Measurements from ENCODE around the gene ZMIZ1. TPM values are rescaled to one million over a fixed set of nuclear protein-coding genes. Genes with fewer than 3 reads are reported as not detected.

The ZMIZ1 gene
- total RNA-seq, 1 experiment from 2014 or later: 34.2 TPM

- Histone ChIP-seq H3K36me3 (ENCODE audit: control insufficient read depth, insufficient read depth, low read length) (no peaks in the 10 kb centered on the region), H3K4me1 (ENCODE audit: control insufficient read depth, insufficient read depth, low read length) (peaks cover 69% of the 10 kb centered on the region), H3K27me3 (ENCODE audit: control insufficient read depth, insufficient read depth, low read length) (no peaks in the 10 kb centered on the region), H3K4me3 (ENCODE audit: low read depth in 2 of 2, low read length in 2 of 2) (no peak overlapping the region), H3K9me3 (ENCODE audit: control insufficient read depth, insufficient read depth, low read depth, low read length) (no peaks in the 10 kb centered on the region), H3K27ac (ENCODE audit: low read length) (peak overlapping the region; percentile 72; the same call in 1 of the 2 replicates)
- TF ChIP-seq TCF7L2 (IDR thresholded peaks at IDR 0.05; ENCODE audit: low read depth, low read length) (no peak), SIN3A (IDR thresholded peaks at IDR 0.05; ENCODE audit: borderline replicate concordance, insufficient read depth, low read depth, low read length) (no peak), REST (IDR thresholded peaks at IDR 0.05; ENCODE audit: insufficient read depth in 1 of 2, low read depth in 2 of 2, low read length in 1 of 2) (no peak), POLR2AphosphoS5 (IDR thresholded peaks at IDR 0.05; ENCODE audit: low read depth, low read length) (no peak), CTCF (IDR thresholded peaks at IDR 0.05) (no peak)
- BruUV-seq (replicated peaks): no TSS peak
- intact Hi-C loops (cut with micrococcal nuclease; ENCODE audit: unreplicated experiment) (no loop called here), in situ Hi-C loops (cut with HindIII; ENCODE audit: low pct_unique_long_range_greater_than_20kb, low sequenced_read_pairs) (no loop called here)
- CTCF ChIA-PET: interaction anchor here (0.5 kb wide), 1 partner anchor 163 kb away, joined by 3 read pairs; no protein-coding TSS in a partner anchor
- ATAC-seq: no peak
- no peak for DNase-seq (ENCODE audit: low read depth, low spot score)
- POLR2A ChIA-PET: interaction anchor here (0.6 kb wide), 1 partner anchor 165 kb away, joined by 3 read pairs; no protein-coding TSS in a partner anchor
These were observed 61.5 kb downstream of the ZMIZ1 start for GRCh38 chr10:79130255-79130654.

GRCh38 chr10:79130846-79131245, 62.1 kb downstream of the ZMIZ1 start:
- TF ChIP-seq SIN3A (IDR thresholded peaks at IDR 0.05; ENCODE audit: borderline replicate concordance, insufficient read depth, low read depth, low read length) (no peak), CTCF (IDR thresholded peaks at IDR 0.05) (no peak), TCF7L2 (IDR thresholded peaks at IDR 0.05; ENCODE audit: low read depth, low read length) (no peak), POLR2AphosphoS5 (IDR thresholded peaks at IDR 0.05; ENCODE audit: low read depth, low read length) (no peak), REST (IDR thresholded peaks at IDR 0.05; ENCODE audit: insufficient read depth in 1 of 2, low read depth in 2 of 2, low read length in 1 of 2) (no peak)
- no TSS peak for BruUV-seq (replicated peaks)
- ChIA-PET CTCF (no interaction called here), POLR2A (interaction anchor here (0.6 kb wide), 1 partner anchor 166 kb away, joined by 3 read pairs; no protein-coding TSS in a partner anchor)
- Histone ChIP-seq H3K9me3 (ENCODE audit: control insufficient read depth, insufficient read depth, low read depth, low read length) (no peaks in the 10 kb centered on the region), H3K27me3 (ENCODE audit: control insufficient read depth, insufficient read depth, low read length) (no peaks in the 10 kb centered on the region), H3K36me3 (ENCODE audit: control insufficient read depth, insufficient read depth, low read length) (no peaks in the 10 kb centered on the region), H3K4me3 (ENCODE audit: low read depth in 2 of 2, low read length in 2 of 2) (no peak overlapping the region), H3K27ac (ENCODE audit: low read length) (no peak overlapping the region), H3K4me1 (ENCODE audit: control insufficient read depth, insufficient read depth, low read length) (peaks cover 63% of the 10 kb centered on the region)
- in situ Hi-C loops (cut with HindIII; ENCODE audit: low pct_unique_long_range_greater_than_20kb, low sequenced_read_pairs): no loop called here
- DNase-seq (ENCODE audit: low read depth, low spot score) (no peak), ATAC-seq (no peak)
- intact Hi-C loops (cut with micrococcal nuclease; ENCODE audit: unreplicated experiment): no loop called here
